Body of pancreas (tissue), 4 donors: ENCODE data around the gene SMG5.

Experiments used
- CTCF ChIP-seq, 7 experiments: fragments of 450-650 bp in 4 of 7; fragments of 200-600 bp in 3 of 7; sonication (generic) in 3 of 7; IDR thresholded peaks; one replicate each; pipeline ENCODE4 v1.5.1; 2016 to 2019; ENCODE audit warnings: antibody characterized with exemption in 7 of 7
- POLR2A ChIP-seq, 3 donors: fragments of 450-650 bp; IDR thresholded peaks; one replicate each; pipeline ENCODE4 v1.6.1; 2016; ENCODE audit warnings: antibody characterized with exemption in 3 of 3, mild to moderate bottlenecking in 2 of 3

DNA sequence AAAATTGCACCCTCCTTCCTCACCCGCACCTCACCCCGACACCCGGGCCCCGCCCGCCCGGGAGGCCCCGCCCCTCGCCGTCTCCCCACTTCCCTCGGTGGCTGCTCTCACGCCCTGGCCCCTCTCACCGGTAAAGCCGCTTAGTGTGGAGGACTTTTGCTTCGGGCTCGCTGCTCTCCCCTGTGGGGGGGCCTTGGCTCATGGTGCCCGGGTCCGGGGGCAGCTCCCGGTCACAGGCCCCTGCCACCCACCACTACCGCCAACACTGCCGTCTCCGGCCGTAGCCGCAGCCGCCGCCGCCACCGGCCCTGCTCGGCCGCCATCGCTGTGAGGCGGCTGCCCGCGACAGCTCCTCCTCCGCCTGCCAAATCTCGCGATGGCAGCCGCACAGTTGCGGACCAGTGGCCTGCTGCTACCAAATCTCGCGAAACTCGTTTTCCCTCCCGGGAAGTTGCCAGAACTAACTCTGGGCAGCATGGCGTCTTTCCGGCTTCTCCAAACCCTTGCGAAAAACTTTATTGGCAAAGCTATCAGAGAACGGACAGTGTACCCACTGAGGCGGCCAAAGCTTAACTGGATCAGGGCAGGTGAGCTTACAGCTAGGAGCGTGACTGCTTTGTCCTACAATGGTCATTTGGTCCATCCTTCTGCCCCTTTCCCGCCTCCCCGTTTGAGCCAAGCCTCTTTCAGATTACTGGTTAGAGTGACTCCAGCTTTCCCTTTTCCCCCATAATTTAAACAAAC lies at the start of gene SMG5:
- TF ChIP-seq CTCF (IDR thresholded peaks at IDR 0.05) (no peak), POLR2A (IDR thresholded peaks at IDR 0.05) (peak; percentile 75 to 92 (median 90))
